ENCODE measurements around the gene TRIM63. TPM values are rescaled to one million over a fixed set of nuclear protein-coding genes. Genes with fewer than 3 reads are reported as not detected.

Gene TRIM63
- total RNA-seq, 1 experiment from 2014 or later, result not detected

DNA sequence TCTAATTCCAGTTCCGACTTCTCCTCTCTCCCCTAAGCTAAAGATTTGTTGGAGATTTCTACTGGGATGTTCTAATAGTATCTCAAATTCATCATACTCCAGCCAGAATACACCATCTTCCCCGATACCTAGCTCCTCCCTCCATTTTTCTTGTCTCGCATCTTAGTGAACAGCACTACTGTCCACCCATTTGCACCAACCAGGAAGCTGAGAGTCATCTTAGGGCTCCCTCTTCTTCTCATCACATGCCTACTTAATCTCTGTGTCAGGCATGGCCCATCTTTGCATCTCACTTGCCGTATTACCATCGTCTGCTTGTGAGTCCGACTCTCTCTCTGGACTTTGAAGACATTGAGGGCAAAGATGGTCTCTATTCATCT is 3.5 kb upstream of the TRIM63 start:
- H3K9ac ChIP-seq (ENCODE audit: extremely low read depth, insufficient read length, low read length), result no peak overlapping the region
- no peak overlapping the region for H3K27ac ChIP-seq (ENCODE audit: insufficient read length, low read depth, low read length)
- H3K79me1 ChIP-seq (ENCODE audit: insufficient read depth, low read depth, low read length, poor library complexity, severe bottlenecking), result no peaks in the 10 kb centered on the region
- no peak overlapping the region for H2BK15ac ChIP-seq (ENCODE audit: low read depth, low read length)
- no peaks in the 10 kb centered on the region; a peak in 1 of 5 replicates for H3K9me3 Mint-ChIP-seq
- DNase-seq, result no peak
- H2BK12ac ChIP-seq (ENCODE audit: insufficient read length, low read depth, low read length), result no peak overlapping the region
- no peaks in the 10 kb centered on the region for H3K27me3 ChIP-seq (ENCODE audit: insufficient read depth, low read length)
- no peak overlapping the region for H3K27ac Mint-ChIP-seq
- TF ChIP-seq, protein P1, sequence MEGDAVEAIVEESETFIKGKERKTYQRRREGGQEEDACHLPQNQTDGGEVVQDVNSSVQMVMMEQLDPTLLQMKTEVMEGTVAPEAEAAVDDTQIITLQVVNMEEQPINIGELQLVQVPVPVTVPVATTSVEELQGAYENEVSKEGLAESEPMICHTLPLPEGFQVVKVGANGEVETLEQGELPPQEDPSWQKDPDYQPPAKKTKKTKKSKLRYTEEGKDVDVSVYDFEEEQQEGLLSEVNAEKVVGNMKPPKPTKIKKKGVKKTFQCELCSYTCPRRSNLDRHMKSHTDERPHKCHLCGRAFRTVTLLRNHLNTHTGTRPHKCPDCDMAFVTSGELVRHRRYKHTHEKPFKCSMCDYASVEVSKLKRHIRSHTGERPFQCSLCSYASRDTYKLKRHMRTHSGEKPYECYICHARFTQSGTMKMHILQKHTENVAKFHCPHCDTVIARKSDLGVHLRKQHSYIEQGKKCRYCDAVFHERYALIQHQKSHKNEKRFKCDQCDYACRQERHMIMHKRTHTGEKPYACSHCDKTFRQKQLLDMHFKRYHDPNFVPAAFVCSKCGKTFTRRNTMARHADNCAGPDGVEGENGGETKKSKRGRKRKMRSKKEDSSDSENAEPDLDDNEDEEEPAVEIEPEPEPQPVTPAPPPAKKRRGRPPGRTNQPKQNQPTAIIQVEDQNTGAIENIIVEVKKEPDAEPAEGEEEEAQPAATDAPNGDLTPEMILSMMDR (conservative IDR thresholded peaks at IDR 0.05), result no peak
- WGBS (ENCODE audit: extremely low coverage, insufficient read length, low lambda C conversion rate), result no CpG with 5 or more reads among the region's 6 CpGs
- H3K23me2 ChIP-seq (ENCODE audit: insufficient read length, low read depth, low read length, poor library complexity, severe bottlenecking), result no peaks in the 10 kb centered on the region
- H3K14ac ChIP-seq (ENCODE audit: insufficient read depth, low read length), result no peak overlapping the region
- H3K4me3 Mint-ChIP-seq, result no peak overlapping the region
- H3K4me1 Mint-ChIP-seq, result peaks cover 10 to 16% of the 10 kb centered on the region in 2 experiments
- H4K20me1 ChIP-seq (ENCODE audit: control insufficient read depth, insufficient read depth, insufficient read length), result no peaks in the 10 kb centered on the region
- no peak overlapping the region for H4K5ac ChIP-seq (ENCODE audit: insufficient read length, low read depth, low read length)
- no peak overlapping the region for H2BK120ac ChIP-seq (ENCODE audit: low read depth, low read length, poor library complexity, severe bottlenecking)
- H4K8ac ChIP-seq (replicated peaks; ENCODE audit: insufficient read length, low read depth, low read length), result no peak overlapping the region
- H3K79me2 ChIP-seq (ENCODE audit: insufficient read depth, low read length), result no peaks in the 10 kb centered on the region
- H3K27me3 Mint-ChIP-seq (ENCODE audit: low read depth), result peaks cover 32% of the 10 kb centered on the region
- H3K4me1 ChIP-seq (ENCODE audit: insufficient read depth, low read length), result no peaks in the 10 kb centered on the region
- no peak overlapping the region for H3K4ac ChIP-seq (ENCODE audit: low read depth, low read length)
- H3T11ph ChIP-seq (ENCODE audit: low read length), result no peak overlapping the region
- no peak overlapping the region for H3K4me2 ChIP-seq (ENCODE audit: insufficient read depth, insufficient read length, low read length)
- H3K23ac ChIP-seq (ENCODE audit: insufficient read length, low read depth, low read length), result no peak overlapping the region
- H3K56ac ChIP-seq (ENCODE audit: insufficient read length, low read depth, low read length), result no peak overlapping the region
- no peak overlapping the region for H3K18ac ChIP-seq (ENCODE audit: insufficient read length, low read depth, low read length)
- no peaks in the 10 kb centered on the region for H3K9me3 ChIP-seq (ENCODE audit: control insufficient read depth, low read depth, low read length)
- no peaks in the 10 kb centered on the region; a peak in 1 of 7 replicates for H3K36me3 Mint-ChIP-seq (ENCODE audit: insufficient read depth in 1 of 3, low read depth in 3 of 3)
- H4K91ac ChIP-seq (ENCODE audit: insufficient read length, low read depth, low read length), result no peak overlapping the region
- H2AK5ac ChIP-seq (ENCODE audit: insufficient read length, low read length), result no peak overlapping the region
- H2BK20ac ChIP-seq (ENCODE audit: low read depth, low read length, poor library complexity, severe bottlenecking), result no peak overlapping the region
- no peak overlapping the region for H2AFZ ChIP-seq (ENCODE audit: low read length)
- no peak overlapping the region for H2BK5ac ChIP-seq (ENCODE audit: insufficient read length, low read length)
